ENCODE results near the gene TRIM38.
"Not testable (repeated sequence)": the region's sequence is repeated elsewhere in the genome, so short reads cannot be mapped to it uniquely, and the experiment has no call there.

TRIM38 gene

GRCh38 chr6:25944688-25945574, 17.7 kb upstream of the TRIM38 start:
- no peaks in the 10 kb centered on the region for H3K36me3 ChIP-seq (ENCODE audit: control insufficient read depth, insufficient read depth, low read length)
- no peak overlapping the region for H2BK5ac ChIP-seq (ENCODE audit: low read length)

DNA sequence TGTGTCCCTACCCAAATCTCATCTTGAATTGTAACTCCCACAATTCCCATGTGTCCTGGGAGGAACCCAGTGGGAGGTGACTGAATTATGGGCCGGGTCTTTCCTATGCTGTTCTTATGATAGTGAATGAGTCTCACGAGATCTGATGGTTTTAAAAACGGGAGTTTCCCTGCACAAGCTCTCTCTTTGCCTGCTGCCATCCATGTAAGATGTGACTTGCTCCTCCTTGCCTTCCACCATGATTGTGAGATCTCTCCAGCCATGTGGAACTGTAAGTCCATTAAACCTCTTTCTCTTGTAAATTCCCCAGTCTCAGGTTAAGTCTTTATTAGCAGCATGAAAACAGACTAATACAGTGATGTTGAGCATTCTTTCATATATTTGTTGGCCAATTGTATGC, 16.9 kb upstream of the TRIM38 start:
- H3K27ac ChIP-seq (ENCODE audit: low read depth, low read length); H4K8ac ChIP-seq (ENCODE audit: low read depth, low read length); H3K23ac ChIP-seq (ENCODE audit: low read length); H2AK5ac ChIP-seq (ENCODE audit: low read length); H3K27me3 ChIP-seq (ENCODE audit: insufficient read depth, low read length, poor library complexity); H3K4me3 ChIP-seq (ENCODE audit: low read length); DNase-seq; H2BK5ac ChIP-seq (ENCODE audit: low read length); H3K4ac ChIP-seq (ENCODE audit: low read depth, low read length); H3K4me2 ChIP-seq (ENCODE audit: low read length); H3K56ac ChIP-seq (ENCODE audit: low read length); H4K5ac ChIP-seq (ENCODE audit: low read length); H3K9ac ChIP-seq (ENCODE audit: low read length); H3K36me3 ChIP-seq (ENCODE audit: control insufficient read depth, insufficient read depth, low read length); H3K79me1 ChIP-seq (ENCODE audit: low read length); H2BK15ac ChIP-seq (replicated peaks; ENCODE audit: low read depth); H3K4me1 ChIP-seq (ENCODE audit: control insufficient read depth, low read depth, low read length); H2BK120ac ChIP-seq (ENCODE audit: low read depth, low read length); H3K79me2 ChIP-seq (ENCODE audit: control insufficient read depth, insufficient read depth, low read length); H3K18ac ChIP-seq (ENCODE audit: low read length): not testable (repeated sequence)
- WGBS (ENCODE audit: extremely low coverage, insufficient coverage, low lambda C conversion rate): no CpG with 5 or more reads among the region's 3 CpGs

More at GRCh38 chr6:25944688-25945574, 17.7 kb upstream of the TRIM38 start:
- Histone ChIP-seq H3K18ac (ENCODE audit: low read length) (no peak overlapping the region), H2BK120ac (ENCODE audit: low read depth, low read length) (no peak overlapping the region), H3K79me2 (ENCODE audit: control insufficient read depth, insufficient read depth, low read length) (no peaks in the 10 kb centered on the region), H3K79me1 (ENCODE audit: low read length) (no peaks in the 10 kb centered on the region), H3K4ac (ENCODE audit: low read depth, low read length) (no peak overlapping the region), H3K23ac (ENCODE audit: low read length) (no peak overlapping the region), H3K9ac (ENCODE audit: low read length) (no peak overlapping the region), H4K5ac (ENCODE audit: low read length) (no peak overlapping the region), H3K56ac (ENCODE audit: low read length) (no peak overlapping the region), H2BK15ac (replicated peaks; ENCODE audit: low read depth) (no peak overlapping the region), H3K4me2 (ENCODE audit: low read length) (no peak overlapping the region), H3K4me3 (ENCODE audit: low read length) (no peak overlapping the region), H4K8ac (ENCODE audit: low read depth, low read length) (no peak overlapping the region), H3K27me3 (ENCODE audit: insufficient read depth, low read length, poor library complexity) (no peaks in the 10 kb centered on the region), H3K27ac (ENCODE audit: low read depth, low read length) (no peak overlapping the region), H3K4me1 (ENCODE audit: control insufficient read depth, low read depth, low read length) (no peaks in the 10 kb centered on the region), H2AK5ac (ENCODE audit: low read length) (no peak overlapping the region)
- WGBS (ENCODE audit: extremely low coverage, insufficient coverage, low lambda C conversion rate): no CpG with 5 or more reads among the region's 8 CpGs
- DNase-seq: no peak

- H3K9ac ChIP-seq (ENCODE audit: low read length): no peak overlapping the region
- no peak overlapping the region for H3K4ac ChIP-seq (ENCODE audit: low read depth, low read length)
- no peak overlapping the region for H2BK120ac ChIP-seq (ENCODE audit: low read depth, low read length)
- H3K4me1 ChIP-seq (ENCODE audit: control insufficient read depth, low read depth, low read length): no peaks in the 10 kb centered on the region
- H3K79me1 ChIP-seq (ENCODE audit: low read length): no peaks in the 10 kb centered on the region
- H3K18ac ChIP-seq (ENCODE audit: low read length): no peak overlapping the region
- H3K36me3 ChIP-seq (ENCODE audit: control insufficient read depth, insufficient read depth, low read length): no peaks in the 10 kb centered on the region
- H2AK5ac ChIP-seq (ENCODE audit: low read length): no peak overlapping the region
- no peak overlapping the region for H3K56ac ChIP-seq (ENCODE audit: low read length)
- no peak overlapping the region for H3K27ac ChIP-seq (ENCODE audit: low read depth, low read length)
- no peak overlapping the region for H2BK15ac ChIP-seq (replicated peaks; ENCODE audit: low read depth)
- no peak overlapping the region for H4K8ac ChIP-seq (ENCODE audit: low read depth, low read length)
- no CpG with 5 or more reads among the region's 2 CpGs for WGBS (ENCODE audit: extremely low coverage, insufficient coverage, low lambda C conversion rate)
- H3K23ac ChIP-seq (ENCODE audit: low read length): no peak overlapping the region
- no peak overlapping the region for H4K5ac ChIP-seq (ENCODE audit: low read length)
- no peaks in the 10 kb centered on the region for H3K79me2 ChIP-seq (ENCODE audit: control insufficient read depth, insufficient read depth, low read length)
- DNase-seq: no peak
- H2BK5ac ChIP-seq (ENCODE audit: low read length): no peak overlapping the region
- no peaks in the 10 kb centered on the region for H3K27me3 ChIP-seq (ENCODE audit: insufficient read depth, low read length, poor library complexity)
- no peak overlapping the region for H3K4me3 ChIP-seq (ENCODE audit: low read length)
- no peak overlapping the region for H3K4me2 ChIP-seq (ENCODE audit: low read length)
Measured at GRCh38 chr6:25946631-25947030, 16.0 kb upstream of the TRIM38 start.

- H3K9ac ChIP-seq (ENCODE audit: low read length); H3K27ac ChIP-seq (ENCODE audit: low read depth, low read length); H3K4me1 ChIP-seq (ENCODE audit: control insufficient read depth, low read depth, low read length); H4K8ac ChIP-seq (ENCODE audit: low read depth, low read length); H2BK5ac ChIP-seq (ENCODE audit: low read length); H3K36me3 ChIP-seq (ENCODE audit: control insufficient read depth, insufficient read depth, low read length); H2BK120ac ChIP-seq (ENCODE audit: low read depth, low read length); H4K5ac ChIP-seq (ENCODE audit: low read length); H3K23ac ChIP-seq (ENCODE audit: low read length); H3K79me1 ChIP-seq (ENCODE audit: low read length); H2AK5ac ChIP-seq (ENCODE audit: low read length); H3K18ac ChIP-seq (ENCODE audit: low read length); H2BK15ac ChIP-seq (replicated peaks; ENCODE audit: low read depth); H3K79me2 ChIP-seq (ENCODE audit: control insufficient read depth, insufficient read depth, low read length); DNase-seq; H3K4ac ChIP-seq (ENCODE audit: low read depth, low read length); H3K4me2 ChIP-seq (ENCODE audit: low read length); H3K56ac ChIP-seq (ENCODE audit: low read length); H3K27me3 ChIP-seq (ENCODE audit: insufficient read depth, low read length, poor library complexity); H3K4me3 ChIP-seq (ENCODE audit: low read length): not testable (repeated sequence)
- no CpG with 5 or more reads among the region's 3 CpGs for WGBS (ENCODE audit: extremely low coverage, insufficient coverage, low lambda C conversion rate)
Measured at GRCh38 chr6:25947492-25947891, 15.1 kb upstream of the TRIM38 start.

- H3K23ac ChIP-seq (ENCODE audit: low read length): no peak overlapping the region
- no CpG with 5 or more reads among the region's 1 CpG for WGBS (ENCODE audit: extremely low coverage, insufficient coverage, low lambda C conversion rate)
- H3K27me3 ChIP-seq (ENCODE audit: insufficient read depth, low read length, poor library complexity): no peaks in the 10 kb centered on the region
- no peak overlapping the region for H4K5ac ChIP-seq (ENCODE audit: low read length)
- H3K18ac ChIP-seq (ENCODE audit: low read length): no peak overlapping the region
- H2AK5ac ChIP-seq (ENCODE audit: low read length): no peak overlapping the region
- H2BK15ac ChIP-seq (replicated peaks; ENCODE audit: low read depth): no peak overlapping the region
- H3K4me3 ChIP-seq (ENCODE audit: low read length): no peak overlapping the region
- no peak overlapping the region for H4K8ac ChIP-seq (ENCODE audit: low read depth, low read length)
- no peak overlapping the region for H3K9ac ChIP-seq (ENCODE audit: low read length)
- no peaks in the 10 kb centered on the region for H3K79me2 ChIP-seq (ENCODE audit: control insufficient read depth, insufficient read depth, low read length)
- no peak for DNase-seq
- no peaks in the 10 kb centered on the region for H3K4me1 ChIP-seq (ENCODE audit: control insufficient read depth, low read depth, low read length)
- H3K79me1 ChIP-seq (ENCODE audit: low read length): no peaks in the 10 kb centered on the region
- no peak overlapping the region for H3K4ac ChIP-seq (ENCODE audit: low read depth, low read length)
- no peak overlapping the region for H2BK5ac ChIP-seq (ENCODE audit: low read length)
- H3K36me3 ChIP-seq (ENCODE audit: control insufficient read depth, insufficient read depth, low read length): no peaks in the 10 kb centered on the region
- no peak overlapping the region for H3K4me2 ChIP-seq (ENCODE audit: low read length)
- H3K56ac ChIP-seq (ENCODE audit: low read length): no peak overlapping the region
- no peak overlapping the region for H3K27ac ChIP-seq (ENCODE audit: low read depth, low read length)
- H2BK120ac ChIP-seq (ENCODE audit: low read depth, low read length): no peak overlapping the region
Measured at GRCh38 chr6:25949695-25950094, 12.9 kb upstream of the TRIM38 start.

- no peak for DNase-seq
- Histone ChIP-seq H2BK15ac (replicated peaks; ENCODE audit: low read depth) (no peak overlapping the region), H4K8ac (ENCODE audit: low read depth, low read length) (no peak overlapping the region), H3K36me3 (ENCODE audit: control insufficient read depth, insufficient read depth, low read length) (no peaks in the 10 kb centered on the region), H4K5ac (ENCODE audit: low read length) (no peak overlapping the region), H2BK120ac (ENCODE audit: low read depth, low read length) (no peak overlapping the region), H3K79me1 (ENCODE audit: low read length) (no peaks in the 10 kb centered on the region), H3K56ac (ENCODE audit: low read length) (no peak overlapping the region), H2BK5ac (ENCODE audit: low read length) (no peak overlapping the region), H3K18ac (ENCODE audit: low read length) (no peak overlapping the region), H3K27me3 (ENCODE audit: insufficient read depth, low read length, poor library complexity) (no peaks in the 10 kb centered on the region), H3K79me2 (ENCODE audit: control insufficient read depth, insufficient read depth, low read length) (no peaks in the 10 kb centered on the region), H3K4ac (ENCODE audit: low read depth, low read length) (no peak overlapping the region), H3K27ac (ENCODE audit: low read depth, low read length) (no peak overlapping the region), H2AK5ac (ENCODE audit: low read length) (no peak overlapping the region), H3K4me1 (ENCODE audit: control insufficient read depth, low read depth, low read length) (no peaks in the 10 kb centered on the region), H3K4me3 (ENCODE audit: low read length) (no peak overlapping the region), H3K4me2 (ENCODE audit: low read length) (no peak overlapping the region), H3K23ac (ENCODE audit: low read length) (no peak overlapping the region), H3K9ac (ENCODE audit: low read length) (no peak overlapping the region)
- no CpG with 5 or more reads among the region's 4 CpGs for WGBS (ENCODE audit: extremely low coverage, insufficient coverage, low lambda C conversion rate)
Measured at GRCh38 chr6:25950297-25950696, 12.3 kb upstream of the TRIM38 start.
